HG02588 (cell line): ENCODE data around the gene CST5.
"Not testable (repeated sequence)": the region's sequence is repeated elsewhere in the genome, so short reads cannot be mapped to it uniquely, and the experiment has no call there.

Source experiments
- ATAC-seq: cut with Tn5 transposase; IDR thresholded peaks from one replicate; pipeline ENCODE4 v1.9.1; 2021; ENCODE audit warnings: mild to moderate bottlenecking, moderate library complexity; ENCODE audit not compliant: unreplicated experiment

The CST5 gene

GRCh38 chr20:23856736-23857135, 22.8 kb downstream of the CST5 start:
- ATAC-seq, result no peak

DNA sequence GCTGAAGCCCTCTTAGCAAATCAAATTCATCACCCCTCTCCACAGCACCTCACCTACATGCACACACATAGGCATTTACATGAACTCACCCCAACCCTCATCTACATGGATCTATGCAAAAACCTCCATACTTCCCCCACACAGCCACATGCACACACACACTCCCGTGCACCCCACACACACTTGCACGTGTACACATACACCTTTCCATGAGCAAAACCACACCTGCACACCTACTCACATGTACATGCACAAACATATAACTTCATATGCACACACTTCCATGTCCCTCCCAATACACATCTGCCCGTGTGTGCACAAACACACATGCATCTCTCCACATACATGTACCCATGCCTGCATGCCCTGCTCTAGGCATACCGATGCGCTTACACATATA, 23.3 kb downstream of the CST5 start:
- ATAC-seq, result no peak

- ATAC-seq, result no peak
These were observed 37.9 kb downstream of the CST5 start for GRCh38 chr20:23841693-23842092.

GRCh38 chr20:23835716-23836115, 43.8 kb downstream of the CST5 start:
- ATAC-seq, result no peak

DNA sequence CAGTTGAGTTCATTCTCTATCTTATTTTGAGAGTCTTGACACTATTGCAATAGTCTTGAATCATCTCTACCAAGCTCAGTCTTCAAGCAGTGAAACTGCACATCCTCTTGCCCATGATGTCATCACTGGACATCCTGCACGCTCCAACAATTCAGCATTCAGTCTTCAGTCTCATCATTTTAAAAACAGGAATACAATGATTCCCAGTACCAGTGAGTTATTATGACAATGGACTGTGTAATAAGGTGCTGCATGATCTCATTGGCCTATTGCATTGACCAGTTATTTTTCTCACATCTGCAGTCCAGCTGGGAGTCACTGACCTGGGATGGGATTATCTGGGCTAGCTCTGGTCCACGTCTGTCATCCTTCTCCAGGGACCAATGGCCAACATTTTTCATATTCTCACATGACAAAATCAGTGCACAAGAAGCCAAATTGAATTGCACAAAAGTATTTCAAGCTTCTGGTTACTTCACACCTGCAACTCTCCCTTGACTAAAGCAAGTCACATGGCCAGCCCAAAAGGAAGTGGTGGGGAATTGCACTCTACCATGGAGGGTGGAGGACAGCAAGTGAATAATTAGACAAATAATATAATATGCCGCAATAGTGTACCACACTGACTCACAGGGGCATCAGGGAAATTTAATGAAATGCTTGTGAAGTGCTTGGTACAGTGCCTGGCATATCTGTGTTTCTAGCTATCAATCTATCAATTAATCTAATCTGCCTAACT, 46.6 kb downstream of the CST5 start:
- no peak for ATAC-seq

- not testable (repeated sequence) for ATAC-seq
These were observed 47.6 kb downstream of the CST5 start for GRCh38 chr20:23831961-23832360.

DNA sequence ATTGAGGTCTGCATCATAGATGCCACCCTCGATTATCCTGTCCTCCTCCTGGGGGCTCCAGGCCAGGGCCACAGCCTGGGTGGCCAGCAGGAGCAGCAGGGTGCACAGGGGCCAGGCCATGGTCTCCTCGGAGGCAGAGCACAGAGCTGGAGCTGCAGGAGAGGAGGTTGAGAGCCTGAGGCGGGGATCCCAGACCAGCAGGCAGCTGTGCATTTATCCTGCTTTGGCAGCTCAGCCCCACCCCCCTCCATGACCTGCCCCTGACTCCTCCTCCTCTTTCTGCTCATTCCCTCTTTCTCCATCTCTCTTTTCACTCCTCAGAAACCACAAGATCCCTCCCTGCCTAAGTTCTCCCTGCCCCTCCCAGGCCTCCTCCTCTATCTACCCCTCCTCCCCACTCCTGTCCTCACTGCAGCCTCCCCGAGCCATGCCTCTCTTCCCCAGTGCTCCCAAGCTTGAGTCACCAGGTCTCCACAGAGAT, 53.0 kb downstream of the CST5 start, which contains the start of gene CST2:
TSS of gene CST2 (minus strand) at position 189 of the 481 bp plus-strand sequence. CDS start at position 120, 69 bp downstream.
- ATAC-seq, result no peak
